Tibial nerve (tissue), 4 donors: ENCODE results near the gene IFT57.

Experiments
- EP300 ChIP-seq, 2 donors: sonication (generic); formaldehyde crosslinking; IDR thresholded peaks; one replicate each; pipeline ENCODE4 v1.6.1; 2017; ENCODE audit warnings: antibody characterized with exemption in 2 of 2, mild to moderate bottlenecking in 1 of 2
- POLR2A ChIP-seq, 2 donors: fragments of 450-650 bp; IDR thresholded peaks; one replicate each; pipeline ENCODE4 v1.6.1; 2017; ENCODE audit warnings: antibody characterized with exemption in 2 of 2, mild to moderate bottlenecking in 2 of 2, moderate library complexity in 2 of 2
- TF ChIP-seq, protein P1 (sequence below), 5 experiments: fragments of 200-600 bp in 3 of 5; fragments of 450-650 bp in 2 of 5; sonication (generic) in 3 of 5; IDR thresholded peaks; one replicate each; pipeline ENCODE4 v1.5.1; 2016 to 2019; ENCODE audit warnings: antibody characterized with exemption in 5 of 5, mild to moderate bottlenecking in 3 of 5, moderate library complexity in 2 of 5

GRCh38 chr3:108157273-108157672, 65.0 kb downstream of the IFT57 start:
- TF ChIP-seq, protein P1, sequence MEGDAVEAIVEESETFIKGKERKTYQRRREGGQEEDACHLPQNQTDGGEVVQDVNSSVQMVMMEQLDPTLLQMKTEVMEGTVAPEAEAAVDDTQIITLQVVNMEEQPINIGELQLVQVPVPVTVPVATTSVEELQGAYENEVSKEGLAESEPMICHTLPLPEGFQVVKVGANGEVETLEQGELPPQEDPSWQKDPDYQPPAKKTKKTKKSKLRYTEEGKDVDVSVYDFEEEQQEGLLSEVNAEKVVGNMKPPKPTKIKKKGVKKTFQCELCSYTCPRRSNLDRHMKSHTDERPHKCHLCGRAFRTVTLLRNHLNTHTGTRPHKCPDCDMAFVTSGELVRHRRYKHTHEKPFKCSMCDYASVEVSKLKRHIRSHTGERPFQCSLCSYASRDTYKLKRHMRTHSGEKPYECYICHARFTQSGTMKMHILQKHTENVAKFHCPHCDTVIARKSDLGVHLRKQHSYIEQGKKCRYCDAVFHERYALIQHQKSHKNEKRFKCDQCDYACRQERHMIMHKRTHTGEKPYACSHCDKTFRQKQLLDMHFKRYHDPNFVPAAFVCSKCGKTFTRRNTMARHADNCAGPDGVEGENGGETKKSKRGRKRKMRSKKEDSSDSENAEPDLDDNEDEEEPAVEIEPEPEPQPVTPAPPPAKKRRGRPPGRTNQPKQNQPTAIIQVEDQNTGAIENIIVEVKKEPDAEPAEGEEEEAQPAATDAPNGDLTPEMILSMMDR (IDR thresholded peaks at IDR 0.05), result no peak
- TF ChIP-seq EP300 (IDR thresholded peaks at IDR 0.05) (no peak), POLR2A (IDR thresholded peaks at IDR 0.05) (no peak)
